Peyer's patch (tissue), 4 donors: ENCODE data around the gene CYP2J2. TPM values are rescaled to one million over a fixed set of nuclear protein-coding genes. Genes with fewer than 3 reads are reported as not detected.
"Not testable (repeated sequence)": the region's sequence is repeated elsewhere in the genome, so short reads cannot be mapped to it uniquely, and the experiment has no call there.

ENCODE experiments used
- DNase-seq, 3 donors: peaks; one replicate each; pipeline ENCODE4 v3.0.0-alpha.2; 2017 to 2019
- H3K27ac ChIP-seq, 4 donors: fragments of 200-600 bp; sonication (generic); one replicate each; pipeline ENCODE4 v1.5.1; 2016 to 2019
- H3K27me3 ChIP-seq, 2 donors: fragments of 200-600 bp; sonication (generic); one replicate each; pipeline ENCODE4 v1.5.1; 2019
- H3K36me3 ChIP-seq, 3 donors: fragments of 200-600 bp; sonication (generic); one replicate each; pipeline ENCODE4 v1.5.1; 2016 to 2019
- H3K4me1 ChIP-seq, 4 donors: fragments of 200-600 bp; sonication (generic); one replicate each; pipeline ENCODE4 v1.5.1; 2016 to 2019
- H3K4me3 ChIP-seq, 4 donors: fragments of 200-600 bp; sonication (generic); 1 replicate in 3 of 4; 2 replicates in 1 of 4; pipeline ENCODE4 v1.5.1; 2016 to 2019; ENCODE audit warnings: mild to moderate bottlenecking in 1 of 4
- H3K9me3 ChIP-seq, 4 donors: fragments of 200-600 bp; sonication (generic); one replicate each; pipeline ENCODE4 v1.5.1; 2016 to 2019; ENCODE audit warnings: mild to moderate bottlenecking in 1 of 4
- CTCF ChIP-seq, 6 experiments: fragments of 450-650 bp in 4 of 6; fragments of 200-600 bp in 2 of 6; sonication (generic) in 1 of 6; IDR thresholded peaks; one replicate each; pipeline ENCODE4 v1.5.1; 2017 to 2019; ENCODE audit warnings: antibody characterized with exemption in 6 of 6, mild to moderate bottlenecking in 3 of 6, moderate library complexity in 1 of 6
- POLR2A ChIP-seq, 2 donors: fragments of 450-650 bp; IDR thresholded peaks; one replicate each; pipeline ENCODE4 v1.5.1; 2017; ENCODE audit warnings: antibody characterized with exemption in 2 of 2, mild to moderate bottlenecking in 2 of 2, moderate library complexity in 2 of 2
- total RNA-seq, 4 donors: library from RNA; depleted of rRNA; stranded (reverse); fragments of >200 nt; gene quantifications; one replicate each; pipeline ENCODE4 v1.1.0, GENCODE V29; 2016

Gene CYP2J2
- 100 to 1,000 TPM in 2 of 4 donors, 10 to 100 TPM in 2; 14.9 to 243 (median 169) TPM for total RNA-seq

- peak within 1 kb of the TSS in 3 of 4 donors; percentile 15 to 84 (median 84) for H3K27ac ChIP-seq
- no peaks in the 10 kb centered on the region for H3K4me1 ChIP-seq
- peak within 1 kb of the TSS; percentile 31 to 62 (median 52) for H3K4me3 ChIP-seq
- peak; percentile 17 to 90 (median 82) for DNase-seq
- no peaks in the 10 kb centered on the region for H3K9me3 ChIP-seq
- H3K36me3 ChIP-seq, result no peaks in the 10 kb centered on the region
- no peaks in the 10 kb centered on the region for H3K27me3 ChIP-seq
- TF ChIP-seq CTCF (IDR thresholded peaks at IDR 0.05), result no peak
- TF ChIP-seq POLR2A (IDR thresholded peaks at IDR 0.05), result peak; percentile 56 to 83
Observed at GRCh38 chr1:59926381-59927123, at the start of gene CYP2J2. Gene CYP2J2 (minus strand): TSS chr1:59926773. CDS start chr1:59926746, 27 bp downstream.

- Histone ChIP-seq H3K27me3 (no peaks in the 10 kb centered on the region), H3K9me3 (no peaks in the 10 kb centered on the region), H3K27ac (no peak overlapping the region), H3K36me3 (no peaks in the 10 kb centered on the region), H3K4me3 (no peak overlapping the region), H3K4me1 (no peaks in the 10 kb centered on the region)
- no peak for TF ChIP-seq POLR2A (IDR thresholded peaks at IDR 0.05)
- TF ChIP-seq CTCF (IDR thresholded peaks at IDR 0.05), result no peak
- no peak for DNase-seq
Observed at GRCh38 chr1:59973719-59974118, 47.1 kb upstream of the CYP2J2 start.

GRCh38 chr1:59972216-59972927 lies 45.8 kb upstream of the CYP2J2 start:
- no peak for TF ChIP-seq CTCF (IDR thresholded peaks at IDR 0.05)
- no peak for TF ChIP-seq POLR2A (IDR thresholded peaks at IDR 0.05)
- Histone ChIP-seq H3K27ac (no peak overlapping the region), H3K9me3 (no peaks in the 10 kb centered on the region), H3K4me3 (no peak overlapping the region), H3K36me3 (no peaks in the 10 kb centered on the region), H3K4me1 (no peaks in the 10 kb centered on the region), H3K27me3 (no peaks in the 10 kb centered on the region)
- DNase-seq, result no peak

GRCh38 chr1:59971464-59971911 lies 44.9 kb upstream of the CYP2J2 start:
- Histone ChIP-seq H3K4me1 (no peaks in the 10 kb centered on the region), H3K9me3 (no peaks in the 10 kb centered on the region), H3K27me3 (no peaks in the 10 kb centered on the region), H3K4me3 (no peak overlapping the region), H3K36me3 (no peaks in the 10 kb centered on the region), H3K27ac (no peak overlapping the region)
- no peak for TF ChIP-seq POLR2A (IDR thresholded peaks at IDR 0.05)
- peak; percentile 20 to 79 (median 76) for TF ChIP-seq CTCF (IDR thresholded peaks at IDR 0.05)
- peak; percentile 24 to 82 (median 80) for DNase-seq

- not testable (repeated sequence) for H3K27ac ChIP-seq, DNase-seq, H3K4me1 ChIP-seq, H3K36me3 ChIP-seq, H3K4me3 ChIP-seq, H3K9me3 ChIP-seq, H3K27me3 ChIP-seq
Observed at GRCh38 chr1:59969542-59970175, 43.1 kb upstream of the CYP2J2 start.

- not testable (repeated sequence) for H3K4me1 ChIP-seq, H3K27ac ChIP-seq, H3K27me3 ChIP-seq, DNase-seq, H3K36me3 ChIP-seq, H3K4me3 ChIP-seq, H3K9me3 ChIP-seq
Observed at GRCh38 chr1:59968746-59969145, 42.2 kb upstream of the CYP2J2 start.
